IMR-90 (cell line): Measurements from ENCODE around the gene SDHAF3. TPM values are rescaled to one million over a fixed set of nuclear protein-coding genes. Genes with fewer than 3 reads are reported as not detected.

Experiments used
- ATAC-seq: fragments of 200-7000 bp; cut with Tn5 transposase; 2 replicates; pipeline ENCODE4 v1.9.1; 2020; ENCODE audit warnings: low read depth, mild to moderate bottlenecking, moderate library complexity
- BruUV-seq: library from RNA; stranded (reverse); fragments of 400-500 nt; replicated peaks from 2 replicates; lab custom pipeline; 2021; lab: Mats Ljungman, UMichigan
- CTCF ChIA-PET: fragments of 300-600 bp; formaldehyde crosslinking; extraction: SDS; loops from one replicate; lab custom pipeline; 2021; ENCODE audit warnings: antibody characterized with exemption; lab: Yijun Ruan, JAX
- POLR2A ChIA-PET: fragments of 300-600 bp; sonication (Branson Sonifier 250); formaldehyde crosslinking; loops from one replicate; lab custom pipeline; 2022; ENCODE audit warnings: antibody characterized with exemption; ENCODE audit not compliant: unreplicated experiment; lab: Charles Lee
- DNase-seq: peaks from one replicate; pipeline ENCODE4 v3.0.0; 2013
- H2AFZ ChIP-seq: replicated peaks from 2 replicates; pipeline ENCODE3; 2013; ENCODE audit warnings: low read length, mild to moderate bottlenecking; ENCODE audit not compliant: poor library complexity
- H2AK5ac ChIP-seq: 2 replicates; pipeline ENCODE4 v1.6.1; 2013; ENCODE audit warnings: low read depth, low read length, inconsistent platforms
- H2AK9ac ChIP-seq: replicated peaks from 2 replicates; pipeline ENCODE3; 2013; ENCODE audit warnings: mild to moderate bottlenecking, low read depth, low read length, moderate library complexity; ENCODE audit not compliant: poor library complexity
- H2BK120ac ChIP-seq: 2 replicates; pipeline ENCODE4 v1.6.1; 2013; ENCODE audit warnings: low read depth, low read length, inconsistent platforms
- H2BK15ac ChIP-seq: 3 replicates; pipeline ENCODE4 v1.6.1; 2013; ENCODE audit warnings: low read depth, low read length, inconsistent platforms
- H2BK20ac ChIP-seq: 2 replicates; pipeline ENCODE4 v1.6.1; 2013; ENCODE audit warnings: low read depth, mild to moderate bottlenecking, inconsistent platforms, low read length, moderate library complexity
- H2BK5ac ChIP-seq: 2 replicates; pipeline ENCODE4 v1.6.1; 2013; ENCODE audit warnings: mild to moderate bottlenecking, low read depth, low read length, inconsistent platforms; ENCODE audit not compliant: poor library complexity, severe bottlenecking
- H3K14ac ChIP-seq: replicated peaks from 2 replicates; pipeline ENCODE4 v1.6.1; 2013; ENCODE audit warnings: low read depth, low read length, inconsistent platforms
- H3K18ac ChIP-seq: 2 replicates; pipeline ENCODE4 v1.6.1; 2013; ENCODE audit warnings: low read depth, low read length, control low read depth
- H3K23ac ChIP-seq: 2 replicates; pipeline ENCODE4 v1.6.1; 2013; ENCODE audit warnings: low read depth, low read length, inconsistent platforms
- H3K27ac ChIP-seq: 2 replicates; pipeline ENCODE4 v1.5.1; 2013; ENCODE audit warnings: mild to moderate bottlenecking, control low read depth, low read length; ENCODE audit not compliant: insufficient read depth
- H3K27me3 ChIP-seq: 2 replicates; pipeline ENCODE4 v1.6.1; 2013; ENCODE audit warnings: low read length; ENCODE audit not compliant: control insufficient read depth, insufficient read depth
- H3K36me3 ChIP-seq: 2 replicates; pipeline ENCODE4 v1.6.1; 2013; ENCODE audit warnings: low read length, mixed read lengths; ENCODE audit not compliant: control insufficient read depth, insufficient read depth
- H3K4ac ChIP-seq: 2 replicates; pipeline ENCODE4 v1.6.1; 2013; ENCODE audit warnings: low read depth, low read length, inconsistent platforms
- H3K4me1 ChIP-seq: 2 replicates; pipeline ENCODE4 v1.6.1; 2013; ENCODE audit warnings: low read length, mixed read lengths; ENCODE audit not compliant: control insufficient read depth, insufficient read depth
- H3K4me2 ChIP-seq: 2 replicates; pipeline ENCODE4 v1.6.1; 2013; ENCODE audit warnings: low read depth, mild to moderate bottlenecking, control low read depth, low read length, moderate library complexity
- H3K4me3 ChIP-seq: 2 replicates; pipeline ENCODE4 v1.5.1; 2013; ENCODE audit warnings: low read depth, mild to moderate bottlenecking, control low read depth, low read length, moderate library complexity; ENCODE audit not compliant: insufficient read depth
- H3K56ac ChIP-seq: 2 replicates; pipeline ENCODE4 v1.6.1; 2013; ENCODE audit warnings: low read length, inconsistent platforms; ENCODE audit not compliant: insufficient read depth; ENCODE audit errors: extremely low read depth
- H3K79me1 ChIP-seq, 2 experiments: 2 replicates each; pipeline ENCODE4 v1.6.1; 2013; ENCODE audit warnings: low read length in 2 of 2, inconsistent platforms in 1 of 2, low read depth in 1 of 2
- H3K9ac ChIP-seq: 2 replicates; pipeline ENCODE4 v1.6.1; 2013; ENCODE audit warnings: low read depth, low read length, control low read depth
- H3K9me1 ChIP-seq: 2 replicates; pipeline ENCODE4 v1.6.1; 2013; ENCODE audit warnings: low read length, inconsistent platforms; ENCODE audit not compliant: insufficient read depth
- H3K9me3 ChIP-seq: 2 replicates; pipeline ENCODE4 v1.6.1; 2013; ENCODE audit warnings: low read length; ENCODE audit not compliant: control insufficient read depth, insufficient read depth
- H4K20me1 ChIP-seq: 2 replicates; pipeline ENCODE4 v1.6.1; 2013; ENCODE audit warnings: low read length, inconsistent platforms; ENCODE audit not compliant: insufficient read depth
- H4K5ac ChIP-seq: 2 replicates; pipeline ENCODE4 v1.6.1; 2013; ENCODE audit warnings: mild to moderate bottlenecking, low read depth, low read length, control low read depth
- H4K8ac ChIP-seq, 2 experiments: 2 replicates each; pipeline ENCODE4 v1.6.1; 2013; ENCODE audit warnings: low read depth in 2 of 2, low read length in 2 of 2, control low read depth in 1 of 2, inconsistent platforms in 1 of 2
- H4K91ac ChIP-seq: 2 replicates; pipeline ENCODE4 v1.6.1; 2013; ENCODE audit warnings: low read depth, low read length, inconsistent platforms; ENCODE audit not compliant: insufficient read depth
- BHLHE40 ChIP-seq: fragments of 150-350 bp; IDR thresholded peaks from 2 replicates; pipeline ENCODE4 v1.6.1; 2016; ENCODE audit warnings: mild to moderate bottlenecking, low read depth, low read length
- CHD1 ChIP-seq: IDR thresholded peaks from 2 replicates; pipeline ENCODE4 v1.6.1; 2012; ENCODE audit warnings: low read depth, low read length, improper control_type of control experiment
- FOS ChIP-seq: fragments of 150-350 bp; IDR thresholded peaks from 2 replicates; pipeline ENCODE4 v1.6.1; 2016; ENCODE audit warnings: low read depth, low read length
- MAZ ChIP-seq: IDR thresholded peaks from 2 replicates; pipeline ENCODE4 v1.6.1; 2012; ENCODE audit warnings: low read depth, mild to moderate bottlenecking, low read length, improper control_type of control experiment, moderate library complexity, borderline replicate concordance
- MXI1 ChIP-seq: IDR thresholded peaks from 2 replicates; pipeline ENCODE4 v1.6.1; 2012; ENCODE audit warnings: low read depth, mild to moderate bottlenecking, low read length, moderate library complexity, borderline replicate concordance
- POLR2A ChIP-seq: IDR thresholded peaks from 2 replicates; pipeline ENCODE4 v1.6.1; 2012; ENCODE audit warnings: mild to moderate bottlenecking, low read depth, low read length
- RFX5 ChIP-seq: IDR thresholded peaks from 2 replicates; pipeline ENCODE4 v1.8.0; 2012; ENCODE audit warnings: low read depth, mild to moderate bottlenecking, low read length, moderate library complexity
- USF2 ChIP-seq: fragments of 150-350 bp; IDR thresholded peaks from 2 replicates; pipeline ENCODE4 v1.6.1; 2017; ENCODE audit warnings: mild to moderate bottlenecking, antibody characterized with exemption, low read length, low read depth
- WGBS, 2 experiments: methylation state at CpG; one replicate each; pipeline versions ENCODE4 v1.1.5 to v1.1.7; 2013; ENCODE audit warnings: missing lambda C conversion rate in 2 of 2; ENCODE audit not compliant: insufficient read length in 1 of 2; ENCODE audit errors: extremely low coverage in 2 of 2; 5-methylcytosine and 5-hydroxymethylcytosine counted together
- dilution Hi-C: fragments of 300-500 bp; cut with HindIII; formaldehyde crosslinking; loops from one replicate; pipeline ENCODE4 v1.14.3; 2018; ENCODE audit warnings: low sequenced_read_pairs; ENCODE audit not compliant: unreplicated experiment
- in situ Hi-C: fragments of 300-500 bp; cut with MboI; formaldehyde crosslinking; loops from 3 replicates; pipeline ENCODE4 v1.14.3; 2019; ENCODE audit warnings: low sequenced_read_pairs, inconsistent platforms, mixed read lengths
- intact Hi-C: fragments of 100-400 bp; cut with micrococcal nuclease; formaldehyde crosslinking; loops from 2 replicates; pipeline ENCODE4 v1.10.0; 2022
- polyA plus RNA-seq, 3 experiments: library from polyadenylated mRNA; depleted of rRNA; stranded (reverse); fragments of >200 nt; gene quantifications; 2 replicates each; pipeline ENCODE4 v1.2.3, GENCODE V29; 2012; ENCODE audit warnings: low replicate concordance in 1 of 3
- total RNA-seq: library from RNA; depleted of rRNA; stranded (reverse); fragments of >200 nt; gene quantifications from 2 replicates; pipeline ENCODE4 v1.2.3, GENCODE V29; 2012

Gene SDHAF3
- total and polyA plus RNA-seq, 2 of the 4 experiments (the other 2 are of a cell fraction): 5.7 to 6.1 TPM

- CTCF ChIA-PET: no interaction called here
Measured at GRCh38 chr7:97088364-97088763, 29.1 kb upstream of the SDHAF3 start.

More at GRCh38 chr7:97088364-97088763, 29.1 kb upstream of the SDHAF3 start:
- Histone ChIP-seq H3K23ac (no peak overlapping the region), H3K14ac (no peak overlapping the region), H3K18ac (no peak overlapping the region), H3K36me3 (no peaks in the 10 kb centered on the region), H2BK5ac (no peak overlapping the region), H4K5ac (no peak overlapping the region), H3K4ac (no peak overlapping the region), H3K79me1 (no peaks in the 10 kb centered on the region), H3K4me3 (no peak overlapping the region), H2BK20ac (no peak overlapping the region), H3K9me3 (no peaks in the 10 kb centered on the region), H3K56ac (no peak overlapping the region), H3K4me2 (no peak overlapping the region), H4K91ac (no peak overlapping the region), H4K8ac (no peak overlapping the region), H4K20me1 (no peaks in the 10 kb centered on the region), H2AK5ac (no peak overlapping the region), H3K4me1 (no peaks in the 10 kb centered on the region), H3K9me1 (no peaks in the 10 kb centered on the region), H2AFZ (no peak overlapping the region), H2AK9ac (no peak overlapping the region), H2BK15ac (no peak overlapping the region), H3K9ac (no peak overlapping the region), H3K27ac (no peak overlapping the region), H3K27me3 (no peaks in the 10 kb centered on the region), H2BK120ac (no peak overlapping the region)
- TF ChIP-seq MXI1 (no peak), FOS (no peak), RFX5 (no peak), USF2 (no peak), CHD1 (no peak), BHLHE40 (no peak), MAZ (no peak), POLR2A (no peak)
- no CpG with 5 or more reads among the region's 3 CpGs for WGBS, 2 experiments
- POLR2A ChIA-PET: no interaction called here
- in situ Hi-C loops (no loop called here), dilution Hi-C loops (no loop called here), intact Hi-C loops (no loop called here)
- no TSS peak for BruUV-seq
- DNase-seq (no peak), ATAC-seq (no peak)
